Measurements from ENCODE around the gene NCOA3. TPM values are rescaled to one million over a fixed set of nuclear protein-coding genes. Genes with fewer than 3 reads are reported as not detected.

The NCOA3 gene
- total and polyA plus RNA-seq, 2 of the 8 experiments (the other 6 are each of a cell fraction or from before 2014, with no cell fraction given): 7.9 to 24.7 TPM

- Histone ChIP-seq H3K36me3 (ENCODE audit: control insufficient read depth in 2 of 4, insufficient read depth in 4 of 4, low read length in 3 of 4) (no peaks in the 10 kb centered on the region; a peak in 1 of 8 replicates), H3K18ac (ENCODE audit: extremely low read depth, low read length) (no peak overlapping the region), H3K56ac (replicated peaks; ENCODE audit: insufficient read length, low read depth, low read length) (no peak overlapping the region), H3K9me3 (ENCODE audit: insufficient read depth in 2 of 2, low read depth in 1 of 2, low read length in 1 of 2) (no peaks in the 10 kb centered on the region), H3K27ac (ENCODE audit: low read depth, low read length) (no peak overlapping the region), H2BK20ac (ENCODE audit: low read length) (no peak overlapping the region), H4K5ac (ENCODE audit: insufficient read length, low read depth, low read length) (no peak overlapping the region), H2BK12ac (ENCODE audit: low read depth, low read length) (no peak overlapping the region), H3K23me2 (ENCODE audit: low read depth, low read length) (no peaks in the 10 kb centered on the region; the same call in 1 of the 2 replicates), H4K91ac (replicated peaks; ENCODE audit: insufficient read length, low read length) (no peak overlapping the region), H2AFZ (ENCODE audit: low read length) (no peak overlapping the region), H3K79me1 (ENCODE audit: low read depth, low read length) (no peaks in the 10 kb centered on the region), H4K20me1 (replicated peaks in 1 of 2; ENCODE audit: control insufficient read depth in 1 of 2, insufficient read depth in 2 of 2, low read length in 2 of 2) (no peaks in the 10 kb centered on the region), H2BK15ac (ENCODE audit: low read length) (no peak overlapping the region), H2BK5ac (ENCODE audit: low read depth, low read length) (0 out of 2 replicates have a peak overlapping the region, but pooled peaks have one; percentile 9), H4K8ac (ENCODE audit: extremely low read depth, insufficient read depth, low read length) (no peak overlapping the region), H3K9ac (replicated peaks in 1 of 4; ENCODE audit: extremely low read depth in 1 of 4, low read depth in 3 of 4, low read length in 3 of 4) (no peak overlapping the region), H3K27me3 (replicated peaks in 1 of 4; ENCODE audit: control insufficient read depth in 3 of 4, extremely low read depth in 1 of 4, insufficient read depth in 3 of 4, low read length in 3 of 4) (no peaks in the 10 kb centered on the region), H3K4me2 (ENCODE audit: insufficient read depth in 1 of 2, low read depth in 2 of 2, low read length in 2 of 2) (no peak overlapping the region), H3K14ac (ENCODE audit: insufficient read length) (no peak overlapping the region), H2AK5ac (ENCODE audit: low read depth, low read length) (no peak overlapping the region), H3K4me3 (ENCODE audit: extremely low read depth in 1 of 4, insufficient read depth in 2 of 4, low read depth in 3 of 4, low read length in 4 of 4) (no peak overlapping the region), H3K4ac (replicated peaks; ENCODE audit: insufficient read length, low read depth, low read length) (no peak overlapping the region), H3K23ac (ENCODE audit: insufficient read length) (no peak overlapping the region), H3K4me1 (replicated peaks in 1 of 4; ENCODE audit: control insufficient read depth in 3 of 4, insufficient read depth in 4 of 4, low read length in 3 of 4) (peaks cover 0 to 4% (median 1%) of the 10 kb centered on the region in 4 experiments; a peak in 4 of 7 replicates), H3K79me2 (ENCODE audit: control insufficient read depth in 1 of 2, insufficient read depth in 2 of 2, low read length in 2 of 2) (no peaks in the 10 kb centered on the region), H2BK120ac (replicated peaks; ENCODE audit: low read depth, low read length) (no peak overlapping the region)
- WGBS, 2 experiments (ENCODE audit: extremely low coverage in 1 of 2, insufficient coverage in 1 of 2, insufficient read length in 1 of 2, insufficient replicate concordance in 2 of 2, low coverage in 1 of 2, low lambda C conversion rate in 2 of 2, missing lambda C conversion rate in 1 of 2): 95% methylated on average over 15 of the region's 19 CpGs; no CpG with 5 or more reads in 1 of the 2 experiments
- FAIRE-seq: no peak
- ChIA-PET CTCF (ENCODE audit: partially characterized antibody) (interaction anchor here (8.2 kb wide), 1 partner anchor 12 kb away, joined by 92 read pairs; no protein-coding TSS in a partner anchor), POLR2A (ENCODE audit: partially characterized antibody) (no interaction called here)
- no peak for DNase-seq (ENCODE audit: low read depth in 1 of 2, low spot score in 2 of 2)
- TF ChIP-seq EZH2 (IDR thresholded peaks at IDR 0.05; ENCODE audit: low read depth, low read length, severe bottlenecking) (no peak), NANOG (IDR thresholded peaks at IDR 0.05; ENCODE audit: insufficient read depth, low read depth, low read length, poor library complexity, severe bottlenecking) (no peak), CREB1 (IDR thresholded peaks at IDR 0.05) (no peak), SIX5 (IDR thresholded peaks at IDR 0.05; ENCODE audit: low read depth, low read length) (no peak), SP2 (IDR thresholded peaks at IDR 0.05; ENCODE audit: low read length) (no peak), CBX8 (IDR thresholded peaks at IDR 0.05; ENCODE audit: borderline replicate concordance, low read depth, low read length) (no peak), BRCA1 (IDR thresholded peaks at IDR 0.05; ENCODE audit: low read depth, low read length) (no peak), SIRT6 (IDR thresholded peaks at IDR 0.05; ENCODE audit: low read length) (no peak), CHD2 (IDR thresholded peaks at IDR 0.05; ENCODE audit: low read length) (no peak), USF2 (IDR thresholded peaks at IDR 0.05; ENCODE audit: low read length) (no peak), SP1 (IDR thresholded peaks at IDR 0.05; ENCODE audit: low read depth, low read length) (no peak), FOSL1 (IDR thresholded peaks at IDR 0.05; ENCODE audit: insufficient read depth, low read depth, low read length) (no peak), KDM4A (IDR thresholded peaks at IDR 0.05; ENCODE audit: low read depth, low read length, severe bottlenecking) (no peak), RXRA (IDR thresholded peaks at IDR 0.05; ENCODE audit: insufficient read depth, low read depth, low read length) (no peak), SRF (IDR thresholded peaks at IDR 0.05; ENCODE audit: low read depth, low read length) (no peak)
These were observed 164.6 kb downstream of the NCOA3 start for GRCh38 chr20:47666304-47666703.
